ENCODE results near the gene CA9. TPM values are rescaled to one million over a fixed set of nuclear protein-coding genes. Genes with fewer than 3 reads are reported as not detected.
"Not testable (repeated sequence)": the region's sequence is repeated elsewhere in the genome, so short reads cannot be mapped to it uniquely, and the experiment has no call there.

Gene CA9
- not detected in 2 replicates for total RNA-seq (2014; rRNA removed; shearing (Covaris generic))

GRCh38 chr9:35673132-35674024 lies at the start of gene CA9:
CA9 (plus strand) TSS chr9:35673928; CDS start chr9:35673960, 32 bp downstream.
- no peak for DNase-seq (ENCODE audit: low spot score)

GRCh38 chr9:35627575-35627974 lies 46.2 kb upstream of the CA9 start:
- no peak for DNase-seq (ENCODE audit: low spot score)

- DNase-seq (ENCODE audit: low spot score) = no peak
Measured at GRCh38 chr9:35628389-35628991, 45.2 kb upstream of the CA9 start.

GRCh38 chr9:35629597-35629996 lies 44.1 kb upstream of the CA9 start:
- no peak for DNase-seq (ENCODE audit: low spot score)

GRCh38 chr9:35635730-35636129 lies 38.0 kb upstream of the CA9 start:
- no peak for DNase-seq (ENCODE audit: low spot score)

GRCh38 chr9:35636135-35636876 lies 37.4 kb upstream of the CA9 start:
- DNase-seq (ENCODE audit: low spot score) = no peak

GRCh38 chr9:35636877-35637246 lies 36.9 kb upstream of the CA9 start:
- DNase-seq (ENCODE audit: low spot score) = not testable (repeated sequence)

GRCh38 chr9:35637427-35637955 lies 36.2 kb upstream of the CA9 start:
- not testable (repeated sequence) for DNase-seq (ENCODE audit: low spot score)

- DNase-seq (ENCODE audit: low spot score) = not testable (repeated sequence)
Measured at GRCh38 chr9:35638751-35639150, 35.0 kb upstream of the CA9 start.

- not testable (repeated sequence) for DNase-seq (ENCODE audit: low spot score)
Measured at GRCh38 chr9:35639225-35639624, 34.5 kb upstream of the CA9 start.

- DNase-seq (ENCODE audit: low spot score) = no peak
Measured at GRCh38 chr9:35639631-35640030, 34.1 kb upstream of the CA9 start.

- DNase-seq (ENCODE audit: low spot score) = not testable (repeated sequence)
Measured at GRCh38 chr9:35640431-35640830, 33.3 kb upstream of the CA9 start.

- not testable (repeated sequence) for DNase-seq (ENCODE audit: low spot score)
Measured at GRCh38 chr9:35641478-35641877, 32.2 kb upstream of the CA9 start.

- DNase-seq (ENCODE audit: low spot score) = no peak
Measured at GRCh38 chr9:35643046-35643445, 30.7 kb upstream of the CA9 start.

GRCh38 chr9:35645736-35646135 lies 28.0 kb upstream of the CA9 start:
- not testable (repeated sequence) for DNase-seq (ENCODE audit: low spot score)

- DNase-seq (ENCODE audit: low spot score) = no peak
Measured at GRCh38 chr9:35646153-35646532, 27.6 kb upstream of the CA9 start.

GRCh38 chr9:35646533-35647265 lies 27.0 kb upstream of the CA9 start:
- peak; percentile 66 for DNase-seq (ENCODE audit: low spot score)

- no peak for DNase-seq (ENCODE audit: low spot score)
Measured at GRCh38 chr9:35649431-35650340, 24.0 kb upstream of the CA9 start.

GRCh38 chr9:35650341-35651158 lies 23.2 kb upstream of the CA9 start, which contains the start of gene SIT1:
SIT1 (minus strand) TSS chr9:35650931; CDS start chr9:35650853, 78 bp downstream.
- no peak for DNase-seq (ENCODE audit: low spot score)
